Measurements from ENCODE around the gene ARHGEF18. TPM values are rescaled to one million over a fixed set of nuclear protein-coding genes. Genes with fewer than 3 reads are reported as not detected.

ARHGEF18 gene
- polyA plus RNA-seq, 1 experiment = 12.7 TPM

GRCh38 chr19:7372810-7373209 is 24.1 kb downstream of the ARHGEF18 start:
- Histone ChIP-seq H3K27me3 (ENCODE audit: control insufficient read depth, insufficient read depth, low read length) (no peaks in the 10 kb centered on the region; the same call in 1 of the 2 replicates), H3K4me3 (ENCODE audit: low read depth, low read length) (no peak overlapping the region), H3K36me3 (ENCODE audit: control insufficient read depth, insufficient read depth, low read length) (no peaks in the 10 kb centered on the region)
- no peak for DNase-seq (ENCODE audit: low read depth)
- CTCF ChIA-PET = no interaction called here
- no peak for TF ChIP-seq CTCF (IDR thresholded peaks at IDR 0.05; ENCODE audit: insufficient read depth, low read depth, low read length)
- POLR2A ChIA-PET = no interaction called here

- POLR2A ChIA-PET = no interaction called here
- DNase-seq (ENCODE audit: low read depth) = no peak
- CTCF ChIA-PET = no interaction called here
- no peak overlapping the region for H3K4me3 ChIP-seq (ENCODE audit: low read depth, low read length)
- H3K27me3 ChIP-seq (ENCODE audit: control insufficient read depth, insufficient read depth, low read length) = no peaks in the 10 kb centered on the region; the same call in 1 of the 2 replicates
- H3K36me3 ChIP-seq (ENCODE audit: control insufficient read depth, insufficient read depth, low read length) = no peaks in the 10 kb centered on the region
- TF ChIP-seq CTCF (IDR thresholded peaks at IDR 0.05; ENCODE audit: insufficient read depth, low read depth, low read length) = no peak
Measured at GRCh38 chr19:7373862-7374261, 25.1 kb downstream of the ARHGEF18 start.

- POLR2A ChIA-PET = no interaction called here
- no peak overlapping the region for H3K4me3 ChIP-seq (ENCODE audit: low read depth, low read length)
- CTCF ChIA-PET = interaction anchor here (1.8 kb wide), 1 partner anchor 277 kb away, joined by 4 read pairs; no protein-coding TSS in a partner anchor
- TF ChIP-seq CTCF (IDR thresholded peaks at IDR 0.05; ENCODE audit: insufficient read depth, low read depth, low read length) = no peak
- no peaks in the 10 kb centered on the region; the same call in 1 of the 2 replicates for H3K27me3 ChIP-seq (ENCODE audit: control insufficient read depth, insufficient read depth, low read length)
- no peaks in the 10 kb centered on the region for H3K36me3 ChIP-seq (ENCODE audit: control insufficient read depth, insufficient read depth, low read length)
- no peak for DNase-seq (ENCODE audit: low read depth)
Measured at GRCh38 chr19:7376151-7376852, 27.6 kb downstream of the ARHGEF18 start.

GRCh38 chr19:7377196-7377595 is 28.5 kb downstream of the ARHGEF18 start:
- Histone ChIP-seq H3K4me3 (ENCODE audit: low read depth, low read length) (no peak overlapping the region), H3K36me3 (ENCODE audit: control insufficient read depth, insufficient read depth, low read length) (no peaks in the 10 kb centered on the region), H3K27me3 (ENCODE audit: control insufficient read depth, insufficient read depth, low read length) (no peaks in the 10 kb centered on the region; the same call in 1 of the 2 replicates)
- ChIA-PET CTCF (interaction anchor here (1.8 kb wide), 1 partner anchor 277 kb away, joined by 4 read pairs; no protein-coding TSS in a partner anchor), POLR2A (no interaction called here)
- no peak for DNase-seq (ENCODE audit: low read depth)
- no peak for TF ChIP-seq CTCF (IDR thresholded peaks at IDR 0.05; ENCODE audit: insufficient read depth, low read depth, low read length)

- H3K4me3 ChIP-seq (ENCODE audit: low read depth, low read length) = no peak overlapping the region
- ChIA-PET CTCF (interaction anchor here (0.6 to 3.1 kb wide), 10 partner anchors 9 to 300 kb away, joined by 3 to 36 read pairs (median 7); partner anchors contain the start of gene TRAPPC5), POLR2A (no interaction called here)
- H3K36me3 ChIP-seq (ENCODE audit: control insufficient read depth, insufficient read depth, low read length) = no peaks in the 10 kb centered on the region
- H3K27me3 ChIP-seq (ENCODE audit: control insufficient read depth, insufficient read depth, low read length) = no peaks in the 10 kb centered on the region; the same call in 1 of the 2 replicates
- DNase-seq (ENCODE audit: low read depth) = no peak
- no peak for TF ChIP-seq CTCF (IDR thresholded peaks at IDR 0.05; ENCODE audit: insufficient read depth, low read depth, low read length)
Measured at GRCh38 chr19:7381073-7381390, 32.3 kb downstream of the ARHGEF18 start.

All from BJ (cell line).